Body of pancreas (tissue), 4 donors: ENCODE data around the gene ZNF787. TPM values are rescaled to one million over a fixed set of nuclear protein-coding genes. Genes with fewer than 3 reads are reported as not detected.
A peak's percentile ranks its signal among the peaks of the same experiment; 100 is the strongest.

Experiments
- ATAC-seq: fragments of 150-250 bp; one replicate; pipeline ENCODE4 v1.9.1; 2016
- DNase-seq, 4 donors: peaks; one replicate each; pipeline ENCODE4 v3.0.0-alpha.2; 2019
- H3K27ac ChIP-seq, 4 donors: fragments of 200-600 bp; sonication (generic); 1 replicate in 3 of 4; 2 replicates in 1 of 4; pipeline versions ENCODE4 v1.5.1 to v1.6.1; 2016 to 2019; ENCODE audit warnings: mild to moderate bottlenecking in 1 of 4, mixed read lengths in 1 of 4, moderate library complexity in 1 of 4
- H3K27me3 ChIP-seq, 2 donors: fragments of 200-600 bp; sonication (generic); one replicate each; pipeline ENCODE4 v1.6.0; 2016; ENCODE audit warnings: mild to moderate bottlenecking in 1 of 2
- H3K36me3 ChIP-seq, 2 donors: fragments of 200-600 bp; sonication (generic); replicated peaks in 1 of 2; 2 replicates each; pipeline ENCODE4 v1.5.1; 2016; ENCODE audit warnings: low read depth in 2 of 2; ENCODE audit not compliant: insufficient read depth in 1 of 2
- H3K4me1 ChIP-seq: fragments of 200-600 bp; sonication (generic); one replicate; pipeline ENCODE4 v1.6.0; 2016
- H3K4me3 ChIP-seq, 2 donors: fragments of 200-600 bp; sonication (generic); 1 replicate in 1 of 2; 2 replicates in 1 of 2; pipeline ENCODE4 v1.5.1; 2016 to 2019
- H3K9me3 ChIP-seq, 3 donors: fragments of 200-600 bp; sonication (generic); 1 replicate in 2 of 3; 2 replicates in 1 of 3; pipeline ENCODE4 v1.5.1; 2016
- POLR2A ChIP-seq, 3 donors: fragments of 450-650 bp; IDR thresholded peaks; one replicate each; pipeline ENCODE4 v1.6.1; 2016; ENCODE audit warnings: antibody characterized with exemption in 3 of 3, mild to moderate bottlenecking in 2 of 3
- WGBS, 2 donors: methylation state at CpG; one replicate each; pipeline ENCODE4 v1.1.5; 2017; 5-methylcytosine and 5-hydroxymethylcytosine counted together
- intact Hi-C: fragments of 100-400 bp; cut with DNase I; formaldehyde crosslinking; loops from one replicate; pipeline ENCODE4 v1.15.1; 2023
- total RNA-seq, 2 donors: library from RNA; depleted of rRNA; stranded (reverse); fragments of >200 nt; gene quantifications; one replicate each; pipeline ENCODE4 v1.1.0, GENCODE V29; 2016
- TF ChIP-seq, protein P1 (sequence below), 7 experiments: fragments of 450-650 bp in 4 of 7; fragments of 200-600 bp in 3 of 7; sonication (generic) in 3 of 7; IDR thresholded peaks; one replicate each; pipeline ENCODE4 v1.5.1; 2016 to 2019; ENCODE audit warnings: antibody characterized with exemption in 7 of 7

Gene ZNF787
- total RNA-seq, 2 donors from 2014 or later, result 12.7 to 21.1 TPM

DNA sequence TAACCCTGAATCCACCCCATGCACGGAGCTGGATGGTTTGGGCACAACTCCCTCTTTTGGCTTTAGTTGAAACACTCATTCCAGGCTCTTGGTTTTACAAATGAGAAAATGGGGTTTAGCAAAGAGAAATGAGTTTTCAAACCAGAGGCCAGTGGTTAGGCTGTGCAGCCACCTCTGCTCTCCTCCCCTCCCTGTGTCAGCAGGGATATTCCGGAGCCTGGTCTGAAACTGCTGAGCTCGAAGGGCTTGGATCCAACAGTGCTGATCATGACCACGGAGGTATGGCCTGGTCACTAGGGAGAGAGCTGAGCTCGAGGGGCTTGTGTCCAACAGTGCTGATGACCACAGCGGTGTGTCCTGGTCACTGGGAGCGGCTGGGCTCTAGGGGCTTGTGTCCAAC, 41.5 kb downstream of the ZNF787 start:
- peaks cover 10% of the 10 kb centered on the region for H3K4me1 ChIP-seq
- H3K4me3 ChIP-seq, result no peak overlapping the region
- no peaks in the 10 kb centered on the region for H3K36me3 ChIP-seq
- intact Hi-C loops, result loop anchor here (10.0 kb wide), 1 partner anchor 175 kb away; no protein-coding TSS in a partner anchor
- no peak overlapping the region for H3K27ac ChIP-seq
- DNase-seq, result no peak
- ATAC-seq, result no peak
- H3K9me3 ChIP-seq, result no peaks in the 10 kb centered on the region
- WGBS, 2 donors, result 51 to 90% methylated on average over 3 to 5 of the region's 7 CpGs
- TF ChIP-seq, protein P1, sequence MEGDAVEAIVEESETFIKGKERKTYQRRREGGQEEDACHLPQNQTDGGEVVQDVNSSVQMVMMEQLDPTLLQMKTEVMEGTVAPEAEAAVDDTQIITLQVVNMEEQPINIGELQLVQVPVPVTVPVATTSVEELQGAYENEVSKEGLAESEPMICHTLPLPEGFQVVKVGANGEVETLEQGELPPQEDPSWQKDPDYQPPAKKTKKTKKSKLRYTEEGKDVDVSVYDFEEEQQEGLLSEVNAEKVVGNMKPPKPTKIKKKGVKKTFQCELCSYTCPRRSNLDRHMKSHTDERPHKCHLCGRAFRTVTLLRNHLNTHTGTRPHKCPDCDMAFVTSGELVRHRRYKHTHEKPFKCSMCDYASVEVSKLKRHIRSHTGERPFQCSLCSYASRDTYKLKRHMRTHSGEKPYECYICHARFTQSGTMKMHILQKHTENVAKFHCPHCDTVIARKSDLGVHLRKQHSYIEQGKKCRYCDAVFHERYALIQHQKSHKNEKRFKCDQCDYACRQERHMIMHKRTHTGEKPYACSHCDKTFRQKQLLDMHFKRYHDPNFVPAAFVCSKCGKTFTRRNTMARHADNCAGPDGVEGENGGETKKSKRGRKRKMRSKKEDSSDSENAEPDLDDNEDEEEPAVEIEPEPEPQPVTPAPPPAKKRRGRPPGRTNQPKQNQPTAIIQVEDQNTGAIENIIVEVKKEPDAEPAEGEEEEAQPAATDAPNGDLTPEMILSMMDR (IDR thresholded peaks at IDR 0.05), result no peak
- no peak for TF ChIP-seq POLR2A (IDR thresholded peaks at IDR 0.05)
- no peaks in the 10 kb centered on the region for H3K27me3 ChIP-seq

DNA sequence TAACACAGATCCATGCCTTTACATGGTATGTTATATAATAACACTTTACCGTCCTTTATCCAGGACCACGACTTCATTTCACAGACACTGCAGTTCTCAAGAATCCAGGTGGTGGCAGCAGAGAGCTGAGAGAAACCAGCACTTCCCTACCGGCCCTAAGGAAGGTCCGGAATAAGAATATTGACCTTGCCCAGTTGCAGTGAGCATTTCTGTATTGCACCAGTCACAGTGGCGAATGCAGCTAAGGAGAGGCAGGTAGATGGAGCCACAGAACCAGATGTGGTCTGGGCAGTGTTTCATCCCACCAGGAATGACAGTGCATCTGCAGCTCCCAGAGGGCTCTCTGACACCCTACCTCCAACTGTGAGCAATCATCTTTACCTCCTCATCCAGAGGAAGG, 44.6 kb downstream of the ZNF787 start:
- intact Hi-C loops, result loop anchor here (10.0 kb wide), 1 partner anchor 178 kb away; no protein-coding TSS in a partner anchor
- H3K36me3 ChIP-seq, result no peaks in the 10 kb centered on the region
- no peaks in the 10 kb centered on the region for H3K9me3 ChIP-seq
- H3K27me3 ChIP-seq, result no peaks in the 10 kb centered on the region
- no peak for TF ChIP-seq POLR2A (IDR thresholded peaks at IDR 0.05)
- TF ChIP-seq, protein P1 (IDR thresholded peaks at IDR 0.05), result peak; percentile 55 to 83 (median 81)
- DNase-seq (peak; percentile 65 to 76 (median 68)), ATAC-seq (peak; percentile 46)
- H3K4me3 ChIP-seq, result no peak overlapping the region
- WGBS, 2 donors, result 0 to 15% methylated on average over 5 of the region's 5 CpGs
- H3K4me1 ChIP-seq, result peaks cover 9% of the 10 kb centered on the region
- no peak overlapping the region for H3K27ac ChIP-seq

DNA sequence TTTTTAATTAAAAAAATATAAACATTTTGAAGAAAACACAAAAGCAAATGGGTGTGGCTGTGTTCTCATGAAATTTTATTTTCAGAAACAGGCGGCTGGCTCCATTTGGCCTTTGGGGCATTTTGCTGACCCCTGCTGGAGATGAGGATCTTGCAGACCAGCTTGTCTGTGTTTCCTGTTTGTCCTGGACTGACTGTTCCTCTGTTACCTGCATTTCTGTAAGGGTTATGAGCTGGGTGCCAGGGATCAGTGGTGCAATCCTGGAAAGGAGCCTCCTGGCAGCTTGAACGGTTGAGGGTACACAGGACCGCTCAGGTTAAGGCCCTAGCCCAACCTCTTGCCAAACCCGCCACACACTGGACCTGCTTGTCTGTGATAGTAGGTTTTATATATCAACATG, 49.9 kb downstream of the ZNF787 start:
- no peak for ATAC-seq
- no peaks in the 10 kb centered on the region for H3K36me3 ChIP-seq
- H3K4me1 ChIP-seq, result peaks cover 7% of the 10 kb centered on the region
- no peaks in the 10 kb centered on the region for H3K9me3 ChIP-seq
- no peaks in the 10 kb centered on the region for H3K27me3 ChIP-seq
- no peak overlapping the region for H3K27ac ChIP-seq
- WGBS, 2 donors, result 52 to 55% methylated on average over 4 of the region's 4 CpGs
- TF ChIP-seq, protein P1 (IDR thresholded peaks at IDR 0.05), result peak in 1 of 7 experiments; percentile 9
- no peak for TF ChIP-seq POLR2A (IDR thresholded peaks at IDR 0.05)
- intact Hi-C loops, result loop anchor here (10.0 kb wide), 1 partner anchor 184 kb away; no protein-coding TSS in a partner anchor
- no peak for DNase-seq
- no peak overlapping the region for H3K4me3 ChIP-seq

DNA sequence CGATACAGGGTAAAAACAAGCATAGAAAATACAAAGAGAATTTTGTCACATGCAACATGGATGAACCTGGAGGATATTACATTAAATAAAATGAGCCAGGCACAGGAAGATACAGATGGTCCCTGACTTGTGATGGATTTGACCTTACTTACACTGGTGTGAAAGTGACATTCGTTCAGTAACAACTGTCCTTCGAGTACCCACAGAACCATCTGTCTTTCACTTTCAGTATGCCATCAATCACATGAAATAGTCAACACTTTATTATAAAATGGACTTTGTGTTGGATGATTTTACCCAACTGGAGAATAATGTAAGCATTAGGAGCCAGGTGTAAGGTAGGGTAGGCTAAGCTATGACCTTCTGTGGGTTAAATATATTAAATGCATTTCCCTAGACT, 51.5 kb downstream of the ZNF787 start:
- Histone ChIP-seq H3K9me3 (no peaks in the 10 kb centered on the region), H3K4me3 (no peak overlapping the region), H3K27ac (no peak overlapping the region), H3K4me1 (peaks cover 8% of the 10 kb centered on the region), H3K36me3 (no peaks in the 10 kb centered on the region), H3K27me3 (no peaks in the 10 kb centered on the region)
- intact Hi-C loops, result loop anchor here (10.0 kb wide), 2 partner anchors 185 to 285 kb away; no protein-coding TSS in a partner anchor
- no peak for DNase-seq
- 55 to 65% methylated on average over 3 of the region's 3 CpGs for WGBS, 2 donors
- no peak for ATAC-seq
- TF ChIP-seq, protein P1 (IDR thresholded peaks at IDR 0.05), result no peak
- TF ChIP-seq POLR2A (IDR thresholded peaks at IDR 0.05), result no peak
